Pancreas (tissue), 10 donors: Measurements from ENCODE around the gene HIC1. TPM values are rescaled to one million over a fixed set of nuclear protein-coding genes. Genes with fewer than 3 reads are reported as not detected.

Experiments
- ATAC-seq, 4 donors: fragments of 200-7000 bp; cut with Tn5 transposase; one replicate each; pipeline versions ENCODE4 v1.8.0 to v1.9.1; 2020; ENCODE audit warnings: mild to moderate bottlenecking in 4 of 4, moderate library complexity in 4 of 4
- DNase-seq, 6 donors: peaks; one replicate each; pipeline ENCODE4 v3.0.0-alpha.2; 2020
- FAIRE-seq: peaks from 2 replicates; lab custom pipeline; 2012; peaks lifted over from hg19 to GRCh38; lab: Jason Lieb, UNC
- H3K27ac ChIP-seq, 4 donors: fragments of 200-600 bp; sonication (generic); 1 replicate in 3 of 4; 2 replicates in 1 of 4; pipeline versions ENCODE4 v1.5.0 to v1.8.0; 2020
- H3K27me3 ChIP-seq, 4 donors: fragments of 200-600 bp; one replicate each; pipeline ENCODE4 v1.8.0; 2021
- H3K36me3 ChIP-seq, 3 donors: fragments of 200-600 bp; sonication (generic) in 1 of 3; one replicate each; pipeline versions ENCODE4 v1.5.0 to v1.8.0; 2020 to 2021
- H3K4me1 ChIP-seq, 3 donors: fragments of 200-600 bp; one replicate each; pipeline ENCODE4 v1.8.0; 2021
- H3K4me3 ChIP-seq, 4 donors: fragments of 200-600 bp; sonication (generic) in 2 of 4; one replicate each; pipeline versions ENCODE4 v1.5.0 to v1.8.0; 2020 to 2021
- H3K9me3 ChIP-seq, 4 donors: fragments of 200-600 bp; one replicate each; pipeline ENCODE4 v1.8.0; 2021
- CTCF ChIP-seq, 4 donors: fragments of 200-600 bp; sonication (generic) in 3 of 4; IDR thresholded peaks; one replicate each; pipeline versions ENCODE4 v1.5.0 to v1.8.0; 2021; ENCODE audit warnings: antibody characterized with exemption in 4 of 4
- WGBS, 2 donors: extraction: QIAGEN DNeasy Blood & Tissue Kit; methylation state at CpG; one replicate each; pipeline ENCODE4 v1.1.7; 2013; 5-methylcytosine and 5-hydroxymethylcytosine counted together
- intact Hi-C, 3 donors: fragments of 100-400 bp; cut with DNase I; formaldehyde crosslinking; loops; one replicate each; pipeline versions ENCODE4 v1.11.1 to v1.14.2; 2022
- polyA plus RNA-seq, 2 donors: library from polyadenylated mRNA; stranded (reverse); fragments of 200-250 nt; gene quantifications; one replicate each; pipeline ENCODE4 v1.2.3, GENCODE V29; 2013
- total RNA-seq, 6 donors: library from RNA; stranded (reverse); fragmentation: NEBNext Ultra II Directional in 4 of 6; extraction: Animal tissue kit (Norgen Biotek cat#: 25700) in 4 of 6; gene quantifications; one replicate each; pipeline versions ENCODE4 v1.2.1 to v1.2.4, GENCODE V29; 2021 to 2023
- donor health status: healthy with polysubstance abuse.
- donor health status: DM: no; HTN: no; CAD: no; lungs with moderate emphysema.
- donor health status: DM: no; HTN: no; CAD: no.
- donor health status: control.
- donor health status: control.
- donor health status: Bipolar disorder and iron deficiency.
- donor health status: DM: yes; HTN: yes; CAD: no.
- donor health status: DM: no; HTN: no; CAD: no.
- donor health status: DM: no; HTN: no; CAD: no.
- donor health status: DM: yes; HTN: yes; CAD: no.

The HIC1 gene
- total and polyA plus RNA-seq, 8 donors: 1.0 to 15.8 (median 3.4) TPM

DNA sequence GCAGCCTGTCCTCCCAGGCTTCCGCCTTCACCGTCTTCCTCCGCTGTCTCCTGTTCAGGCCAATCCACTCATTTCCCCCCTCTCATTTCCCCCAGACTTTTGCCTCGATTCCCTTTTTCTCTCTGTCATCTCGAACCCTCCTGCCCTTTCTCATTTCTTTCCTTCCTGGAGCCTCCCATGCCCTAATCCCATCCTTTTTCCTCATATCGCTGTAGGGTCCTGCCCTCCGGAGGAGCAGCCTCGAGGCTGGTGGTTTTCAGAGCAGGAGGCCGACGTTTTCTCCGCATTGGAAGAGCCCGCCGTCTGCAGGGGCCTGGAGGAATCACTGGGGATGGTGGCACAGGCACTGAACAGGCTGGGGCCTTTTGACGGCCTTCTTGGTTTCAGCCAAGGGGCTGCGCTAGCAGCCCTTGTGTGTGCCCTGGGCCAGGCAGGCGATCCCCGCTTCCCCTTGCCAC is 12.5 kb upstream of the HIC1 start:
- FAIRE-seq: no peak
- peaks cover 0 to 4% (median 0%) of the 10 kb centered on the region in 3 donors for H3K36me3 ChIP-seq
- WGBS, 2 donors: 17 to 18% methylated on average over 17 of the region's 17 CpGs

GRCh38 chr17:2042933-2043332 is 12.0 kb upstream of the HIC1 start:
- H3K36me3 ChIP-seq: no peaks in the 10 kb centered on the region
- WGBS, 2 donors: 85 to 88% methylated on average over 5 of the region's 5 CpGs
- FAIRE-seq (no peak), ATAC-seq (no peak), DNase-seq (no peak)
- intact Hi-C loops: loop anchor here in 1 of 3 donors (5.0 kb wide), 1 partner anchor 136 kb away; no protein-coding TSS in a partner anchor
- no peak for TF ChIP-seq CTCF (IDR thresholded peaks at IDR 0.05)
- H3K27me3 ChIP-seq: no peaks in the 10 kb centered on the region
- H3K9me3 ChIP-seq: no peaks in the 10 kb centered on the region
- H3K4me3 ChIP-seq: peak overlapping the region in 3 of 4 donors; percentile 63 to 81 (median 73)
- H3K27ac ChIP-seq: peak overlapping the region in 1 of 4 donors; percentile 80
- H3K4me1 ChIP-seq: peaks cover 0 to 9% (median 0%) of the 10 kb centered on the region in 3 donors

More for the DNA sequence above, 12.5 kb upstream of the HIC1 start:
- intact Hi-C loops: loop anchor here in 1 of 3 donors (5.0 kb wide), 1 partner anchor 135 kb away; no protein-coding TSS in a partner anchor
- H3K27ac ChIP-seq: peak overlapping the region; percentile 76 to 89 (median 79)
- peak overlapping the region; percentile 63 to 81 (median 68) for H3K4me3 ChIP-seq
- no peaks in the 10 kb centered on the region for H3K27me3 ChIP-seq
- peak; percentile 2 to 12 (median 6) for ATAC-seq
- DNase-seq: no peak
- peaks cover 0 to 9% (median 0%) of the 10 kb centered on the region in 3 donors for H3K4me1 ChIP-seq
- no peak for TF ChIP-seq CTCF (IDR thresholded peaks at IDR 0.05)
- no peaks in the 10 kb centered on the region for H3K9me3 ChIP-seq

GRCh38 chr17:2043785-2044184 is 11.1 kb upstream of the HIC1 start:
- FAIRE-seq (no peak), DNase-seq (no peak), ATAC-seq (no peak)
- Histone ChIP-seq H3K9me3 (no peaks in the 10 kb centered on the region), H3K36me3 (no peaks in the 10 kb centered on the region), H3K4me1 (peaks cover 4 to 12% (median 4%) of the 10 kb centered on the region in 3 donors), H3K27ac (no peak overlapping the region), H3K4me3 (no peak overlapping the region), H3K27me3 (no peaks in the 10 kb centered on the region)
- intact Hi-C loops: loop anchor here in 1 of 3 donors (5.0 kb wide), 1 partner anchor 136 kb away; no protein-coding TSS in a partner anchor
- WGBS, 2 donors: 93 to 94% methylated on average over 6 of the region's 6 CpGs
- no peak for TF ChIP-seq CTCF (IDR thresholded peaks at IDR 0.05)

DNA sequence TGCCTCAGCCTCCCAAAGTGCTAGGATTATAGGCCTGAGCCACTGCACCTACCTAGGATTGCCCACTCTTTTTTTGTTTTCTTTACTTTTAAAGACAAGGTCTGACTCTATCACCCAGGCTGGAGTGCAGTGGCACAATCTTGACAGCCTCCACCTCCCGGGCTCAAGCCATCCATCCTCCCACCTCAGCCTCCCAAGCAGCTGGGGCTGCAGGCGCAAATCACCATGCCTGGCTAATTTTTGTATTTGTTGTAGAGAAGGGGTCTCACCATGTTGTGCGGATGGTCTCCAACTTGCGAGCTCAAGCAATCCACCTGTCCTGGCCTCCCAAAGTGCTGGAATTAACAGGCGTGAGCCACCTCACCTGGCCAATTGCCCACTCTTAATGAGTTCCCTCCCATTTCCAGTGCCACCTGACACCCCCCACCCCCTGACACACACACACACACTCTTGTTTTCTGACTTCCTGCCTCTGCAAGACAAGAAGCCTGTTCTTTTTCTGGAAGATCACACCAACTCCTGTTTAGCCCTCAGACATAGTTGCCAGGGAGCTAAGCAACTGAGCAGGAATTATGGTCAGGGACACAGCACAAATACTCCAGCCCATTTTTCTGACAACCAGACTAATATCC is 10.5 kb upstream of the HIC1 start:
- no peak for FAIRE-seq
- Histone ChIP-seq H3K4me3 (no peak overlapping the region), H3K27me3 (no peaks in the 10 kb centered on the region), H3K27ac (no peak overlapping the region), H3K9me3 (no peaks in the 10 kb centered on the region), H3K36me3 (no peaks in the 10 kb centered on the region), H3K4me1 (peaks cover 9 to 17% (median 10%) of the 10 kb centered on the region in 3 donors)
- 92 to 96% methylated on average over 5 of the region's 5 CpGs for whole genome bisulfite sequencing, 2 donors
- DNase-seq: no peak
- ATAC-seq: no peak
- intact Hi-C loops: loop anchor here in 1 of 3 donors (5.0 kb wide), 1 partner anchor 137 kb away; no protein-coding TSS in a partner anchor
- TF ChIP-seq CTCF (IDR thresholded peaks at IDR 0.05): no peak

DNA sequence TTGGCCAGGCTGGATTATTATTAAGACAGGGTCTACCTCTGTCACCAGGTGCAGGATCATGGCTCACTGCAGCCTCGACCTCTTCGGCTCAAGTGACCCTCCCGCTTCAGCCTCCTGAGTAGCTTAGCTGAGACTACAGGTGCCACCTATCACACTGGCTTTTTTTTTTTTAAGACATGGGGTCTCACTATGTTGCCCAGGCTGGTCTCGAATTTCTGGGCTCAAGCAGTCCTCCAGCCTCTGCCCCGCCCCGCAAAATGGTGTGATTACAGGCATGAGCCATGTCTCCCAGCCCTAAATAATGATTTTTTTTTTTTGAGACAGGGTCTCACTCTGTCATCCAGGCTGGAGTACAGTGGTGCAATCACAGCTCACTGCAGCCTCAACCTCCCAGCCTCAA is 7.3 kb upstream of the HIC1 start:
- DNase-seq (no peak), ATAC-seq (no peak), FAIRE-seq (no peak)
- Histone ChIP-seq H3K4me1 (peaks cover 9 to 17% (median 11%) of the 10 kb centered on the region in 3 donors), H3K27me3 (no peaks in the 10 kb centered on the region), H3K9me3 (no peaks in the 10 kb centered on the region), H3K36me3 (no peaks in the 10 kb centered on the region), H3K27ac (no peak overlapping the region), H3K4me3 (no peak overlapping the region)
- intact Hi-C loops: no loop called here
- TF ChIP-seq CTCF (IDR thresholded peaks at IDR 0.05): no peak
- 76 to 84% methylated on average over 6 of the region's 6 CpGs for WGBS, 2 donors
